Fibroblast of pulmonary artery (primary cell): ENCODE data around the gene C1orf74.

Source experiments
- DNase-seq: peaks from one replicate; pipeline ENCODE4 v3.0.0-alpha.2; 2010; ENCODE audit warnings: low read depth
- H3K4me3 ChIP-seq: replicated peaks from 2 replicates; pipeline ENCODE4 v1.5.1; 2011; ENCODE audit warnings: low read depth, mild to moderate bottlenecking, control low read depth, low read length, moderate library complexity
- TF ChIP-seq, protein P1 (sequence below): IDR thresholded peaks from 2 replicates; pipeline ENCODE4 v1.5.1; 2011; ENCODE audit warnings: mild to moderate bottlenecking, control low read depth, low read length, inconsistent platforms; ENCODE audit errors: missing control alignments

C1orf74 gene

DNA sequence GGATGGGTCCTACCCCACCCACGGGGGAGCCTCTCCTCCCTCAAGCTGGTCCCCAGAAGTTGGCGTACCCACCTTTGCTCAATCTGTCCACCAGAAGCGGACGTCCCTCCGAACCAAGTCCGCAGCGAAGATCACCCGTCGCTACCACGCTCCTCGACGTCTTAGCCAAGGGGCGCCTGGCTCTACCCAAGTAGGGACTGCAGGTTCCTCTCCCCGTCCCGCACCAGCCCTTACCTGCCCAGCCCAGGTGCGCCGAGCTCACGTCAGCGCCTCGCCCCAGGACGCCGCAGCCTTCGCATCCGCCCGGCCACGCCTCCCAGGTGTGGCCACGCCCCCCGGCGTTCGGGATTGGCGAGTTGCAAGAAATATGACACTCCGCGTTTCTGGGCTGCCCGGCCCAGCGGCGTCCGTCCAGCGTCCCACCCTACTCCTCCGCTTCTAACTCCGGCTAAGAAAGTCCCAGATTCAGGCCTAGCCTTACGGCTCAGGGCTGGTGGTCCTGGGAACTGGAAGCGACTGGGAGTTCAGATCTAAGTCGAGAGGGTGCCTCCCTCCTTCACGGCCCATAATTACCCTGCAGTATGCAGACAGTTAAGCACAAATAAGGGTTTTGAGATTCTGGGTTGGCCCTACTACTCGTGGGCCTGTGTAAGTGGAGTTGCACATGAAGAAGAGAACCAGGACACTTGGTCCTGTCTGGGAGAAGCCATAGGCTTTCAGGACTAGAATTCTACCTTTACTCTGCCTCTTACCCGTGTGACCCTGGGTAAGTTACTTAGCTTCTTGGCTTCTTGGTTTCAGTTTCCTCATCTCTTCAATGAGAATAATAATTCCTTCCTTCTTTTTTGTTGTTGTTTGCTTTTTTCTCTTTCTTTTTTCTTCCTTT lies 21.8 kb upstream of the C1orf74 start, which contains the start of gene IRF6:
Gene IRF6 (minus strand): TSS at position 268 of the 886 bp plus-strand sequence. CDS start 4,729 bp downstream, outside the sequence.
- peak; percentile 72 for DNase-seq
- peak within 1 kb of the TSS; percentile 44 for H3K4me3 ChIP-seq
- TF ChIP-seq, protein P1, sequence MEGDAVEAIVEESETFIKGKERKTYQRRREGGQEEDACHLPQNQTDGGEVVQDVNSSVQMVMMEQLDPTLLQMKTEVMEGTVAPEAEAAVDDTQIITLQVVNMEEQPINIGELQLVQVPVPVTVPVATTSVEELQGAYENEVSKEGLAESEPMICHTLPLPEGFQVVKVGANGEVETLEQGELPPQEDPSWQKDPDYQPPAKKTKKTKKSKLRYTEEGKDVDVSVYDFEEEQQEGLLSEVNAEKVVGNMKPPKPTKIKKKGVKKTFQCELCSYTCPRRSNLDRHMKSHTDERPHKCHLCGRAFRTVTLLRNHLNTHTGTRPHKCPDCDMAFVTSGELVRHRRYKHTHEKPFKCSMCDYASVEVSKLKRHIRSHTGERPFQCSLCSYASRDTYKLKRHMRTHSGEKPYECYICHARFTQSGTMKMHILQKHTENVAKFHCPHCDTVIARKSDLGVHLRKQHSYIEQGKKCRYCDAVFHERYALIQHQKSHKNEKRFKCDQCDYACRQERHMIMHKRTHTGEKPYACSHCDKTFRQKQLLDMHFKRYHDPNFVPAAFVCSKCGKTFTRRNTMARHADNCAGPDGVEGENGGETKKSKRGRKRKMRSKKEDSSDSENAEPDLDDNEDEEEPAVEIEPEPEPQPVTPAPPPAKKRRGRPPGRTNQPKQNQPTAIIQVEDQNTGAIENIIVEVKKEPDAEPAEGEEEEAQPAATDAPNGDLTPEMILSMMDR: no peak

DNA sequence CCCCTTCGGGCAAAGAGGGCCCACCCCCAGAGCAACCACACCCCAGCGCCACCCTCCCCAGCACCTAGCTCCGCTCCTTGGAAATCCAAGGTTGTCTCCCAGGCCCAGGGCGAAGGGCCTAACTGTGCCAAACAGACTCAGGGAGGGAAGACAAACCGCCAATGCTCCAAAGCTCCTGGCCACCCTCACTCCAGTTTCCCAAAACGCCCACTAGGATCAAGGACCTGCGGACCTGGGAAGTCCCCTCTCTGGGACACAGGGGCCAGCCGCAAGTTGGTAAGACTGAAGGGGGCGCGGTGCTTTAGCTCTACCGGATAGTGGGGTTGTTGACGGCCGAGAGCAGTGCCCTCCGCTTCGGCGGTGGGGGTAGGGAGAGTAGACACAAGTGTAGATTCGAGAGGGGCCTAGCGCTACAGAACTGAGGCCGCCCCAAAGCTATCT lies 21.0 kb upstream of the C1orf74 start:
- TF ChIP-seq, protein P1: no peak
- DNase-seq: no peak
- peak overlapping the region; percentile 44 for H3K4me3 ChIP-seq

DNA sequence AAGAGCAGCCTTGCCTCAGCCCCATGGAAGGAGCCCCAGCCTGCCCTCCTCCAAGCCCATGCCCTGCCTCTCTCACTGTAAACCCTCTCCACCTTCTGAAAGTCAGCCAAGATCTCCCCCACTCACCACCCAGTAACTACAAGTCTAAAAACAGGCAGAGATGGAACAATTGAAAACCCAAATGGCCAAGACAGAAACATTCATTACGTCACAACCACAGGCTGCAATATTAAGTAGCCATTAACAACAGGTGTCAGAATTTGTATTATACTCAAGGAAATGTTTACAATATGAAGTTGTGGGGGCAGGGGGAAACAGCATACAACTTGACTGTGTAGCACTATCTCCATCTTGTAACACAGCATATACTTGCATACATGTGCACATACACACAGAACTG lies 19.2 kb upstream of the C1orf74 start:
- TF ChIP-seq, protein P1: no peak
- H3K4me3 ChIP-seq: no peak overlapping the region
- DNase-seq: no peak

DNA sequence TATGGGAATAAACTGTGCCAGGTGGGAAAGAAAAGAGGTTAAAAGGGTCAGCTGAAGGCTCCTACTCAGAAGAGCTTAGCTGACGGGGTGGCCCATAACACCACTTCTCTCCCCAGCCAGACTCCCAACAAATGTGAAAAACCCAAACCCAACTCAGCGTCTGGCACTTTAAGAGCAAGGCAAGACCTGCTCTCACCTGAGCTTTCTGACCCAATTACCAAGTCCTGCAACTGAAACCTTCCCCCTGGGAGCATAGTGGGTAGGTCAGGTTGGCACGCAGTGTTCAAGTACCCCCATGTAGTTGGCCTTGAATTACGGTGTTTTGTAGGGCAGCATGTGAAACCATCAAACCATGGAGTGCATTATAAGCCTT lies 18.4 kb upstream of the C1orf74 start:
- TF ChIP-seq, protein P1: no peak
- no peak overlapping the region for H3K4me3 ChIP-seq
- DNase-seq: no peak

DNA sequence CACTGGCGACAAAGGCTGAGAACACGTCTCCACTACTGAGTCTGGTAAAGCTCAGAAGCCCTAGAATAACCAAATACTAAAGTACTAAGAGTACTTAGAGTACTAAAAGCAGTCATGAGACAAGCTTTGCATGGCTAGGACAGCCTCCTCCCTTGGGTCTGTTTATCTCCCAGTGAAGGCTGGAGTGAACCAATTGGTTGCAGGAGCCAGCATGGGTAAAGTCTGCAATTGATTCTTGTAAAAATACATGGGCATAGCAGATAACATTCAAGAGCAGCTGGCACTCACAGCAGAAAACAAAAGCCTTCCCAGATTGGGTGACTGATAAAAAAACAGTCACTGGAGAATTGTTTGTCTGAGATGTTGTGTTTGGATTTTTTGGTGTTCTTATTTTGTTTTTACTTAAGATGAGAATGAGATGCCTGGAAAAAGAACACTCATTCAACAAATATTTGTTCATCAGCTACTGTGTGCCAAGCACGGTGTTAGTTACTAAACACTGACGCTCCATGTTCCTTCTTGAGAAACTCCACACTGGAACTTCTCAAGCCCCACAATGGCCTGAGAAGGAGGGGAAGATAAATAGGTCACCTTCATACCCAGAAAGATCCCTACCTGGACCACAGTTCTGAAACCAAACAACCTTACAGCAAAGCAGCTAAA lies 17.9 kb upstream of the C1orf74 start:
- TF ChIP-seq, protein P1: no peak
- no peak overlapping the region for H3K4me3 ChIP-seq
- DNase-seq: peak; percentile 23

DNA sequence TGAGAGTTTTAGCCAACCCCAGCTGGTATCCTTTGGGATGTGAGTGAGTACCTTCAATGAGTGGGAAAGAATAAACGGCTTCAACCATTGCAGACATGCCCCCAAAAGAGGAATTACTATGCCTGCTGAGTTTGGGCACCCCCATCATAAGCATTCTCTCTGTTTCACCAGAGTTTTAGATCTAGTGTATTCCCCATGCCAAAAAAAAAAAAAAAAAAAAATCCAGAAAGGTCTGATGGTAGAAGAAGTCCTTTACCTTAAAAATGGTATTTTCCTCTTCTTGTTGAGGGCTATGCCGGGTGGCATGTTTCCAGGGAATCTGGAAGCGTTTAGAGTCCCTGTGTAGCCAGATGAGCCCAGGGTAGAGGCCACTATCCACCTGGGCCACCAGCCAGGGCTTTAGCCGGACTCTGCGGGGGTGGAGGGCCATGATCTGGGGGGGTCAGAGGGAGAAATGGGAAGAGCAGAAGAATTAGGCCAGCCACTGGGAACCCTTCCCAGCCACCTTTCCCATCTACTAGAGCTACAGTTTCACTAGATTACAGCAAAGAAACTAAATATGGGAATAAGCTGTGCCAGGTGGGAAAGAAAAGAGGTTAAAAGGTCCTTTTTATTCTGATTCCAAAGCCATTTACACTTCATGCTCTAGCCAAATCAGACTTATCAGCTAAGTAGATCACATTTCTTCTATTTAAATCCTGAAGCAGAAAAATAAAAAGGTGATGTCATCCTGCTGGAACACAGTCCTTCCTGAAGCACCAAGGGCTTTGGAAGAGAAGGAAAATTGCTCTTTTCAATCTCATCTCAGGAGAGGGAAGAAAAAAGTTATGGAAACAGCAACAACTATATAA lies 16.9 kb upstream of the C1orf74 start:
- TF ChIP-seq, protein P1: no peak
- DNase-seq: peak; percentile 27
- H3K4me3 ChIP-seq: no peak overlapping the region
